Fibroblast of lung (primary cell): ENCODE data around the gene UBE2M. TPM values are rescaled to one million over a fixed set of nuclear protein-coding genes. Genes with fewer than 3 reads are reported as not detected.
"Not testable (repeated sequence)": the region's sequence is repeated elsewhere in the genome, so short reads cannot be mapped to it uniquely, and the experiment has no call there.

Experiments used
- DNase-seq, 2 donors: peaks; one replicate each; pipeline versions ENCODE4 v3.0.0 to v3.0.0-alpha.2; 2010; ENCODE audit warnings: low read depth in 2 of 2
- H2AFZ ChIP-seq: 2 replicates; pipeline ENCODE4 v1.5.1; 2012; ENCODE audit warnings: low read length, control low read depth, inconsistent platforms
- H3K27ac ChIP-seq: 2 replicates; pipeline ENCODE4 v1.5.1; 2011; ENCODE audit warnings: low read length, control low read depth; ENCODE audit not compliant: insufficient read depth
- H3K27me3 ChIP-seq: 2 replicates; pipeline ENCODE4 v1.5.1; 2011; ENCODE audit warnings: mild to moderate bottlenecking, low read length; ENCODE audit not compliant: control insufficient read depth, insufficient read depth
- H3K36me3 ChIP-seq: 2 replicates; pipeline ENCODE4 v1.5.1; 2011; ENCODE audit warnings: low read length; ENCODE audit not compliant: control insufficient read depth, insufficient read depth
- H3K4me1 ChIP-seq: 2 replicates; pipeline ENCODE4 v1.5.1; 2011; ENCODE audit warnings: low read length; ENCODE audit not compliant: control insufficient read depth, insufficient read depth; ENCODE audit errors: extremely low read depth
- H3K4me2 ChIP-seq: 2 replicates; pipeline ENCODE4 v1.5.1; 2011; ENCODE audit warnings: low read length, control low read depth; ENCODE audit not compliant: insufficient read depth; ENCODE audit errors: extremely low read depth
- H3K4me3 ChIP-seq, 4 experiments: fragments of 200-600 bp in 1 of 4; sonication (generic) in 1 of 4; replicated peaks in 1 of 4; 2 replicates each; pipeline ENCODE4 v1.5.1; 2011 to 2016; ENCODE audit warnings: low read length in 4 of 4, low read depth in 3 of 4, mild to moderate bottlenecking in 3 of 4, control low read depth in 2 of 4, inconsistent platforms in 1 of 4, mixed read lengths in 1 of 4; ENCODE audit not compliant: insufficient read depth in 1 of 4; ENCODE audit errors: control extremely low read depth in 1 of 4
- H3K79me2 ChIP-seq: 2 replicates; pipeline ENCODE4 v1.5.1; 2012; ENCODE audit warnings: mild to moderate bottlenecking, low read length, inconsistent platforms; ENCODE audit not compliant: control insufficient read depth, insufficient read depth
- H3K9ac ChIP-seq: 2 replicates; pipeline ENCODE4 v1.5.1; 2011; ENCODE audit warnings: mild to moderate bottlenecking, low read length, control low read depth; ENCODE audit not compliant: insufficient read depth
- H3K9me3 ChIP-seq: 2 replicates; pipeline ENCODE4 v1.5.1; 2012; ENCODE audit warnings: low read depth, low read length; ENCODE audit not compliant: control insufficient read depth, insufficient read depth
- H4K20me1 ChIP-seq: 2 replicates; pipeline ENCODE4 v1.5.1; 2011; ENCODE audit warnings: low read length; ENCODE audit not compliant: control insufficient read depth, insufficient read depth; ENCODE audit errors: extremely low read depth
- EZH2 ChIP-seq: IDR thresholded peaks from 2 replicates; pipeline ENCODE4 v1.5.1; 2012; ENCODE audit warnings: low read length, control low read depth, mild to moderate bottlenecking; ENCODE audit errors: missing control alignments
- polyA plus RNA-seq, 2 donors: library from polyadenylated mRNA; depleted of rRNA in 1 of 2; stranded (reverse) in 1 of 2; unstranded in 1 of 2; fragments of >200 nt; gene quantifications; 2 replicates each; pipeline ENCODE4 v1.2.1, GENCODE V29; 2011 to 2012; ENCODE audit warnings: missing spikeins in 1 of 2
- total RNA-seq: library from RNA; depleted of rRNA; stranded (reverse); fragments of >200 nt; gene quantifications from 2 replicates; pipeline ENCODE4 v1.2.1, GENCODE V29; 2014
- TF ChIP-seq, protein P1 (sequence below), 2 donors: IDR thresholded peaks in 1 of 2; conservative IDR thresholded peaks in 1 of 2; 1 replicate in 1 of 2; 2 replicates in 1 of 2; pipeline ENCODE4 v1.5.1; 2011 to 2012; ENCODE audit warnings: low read length in 2 of 2, control low read depth in 1 of 2, inconsistent platforms in 1 of 2, low read depth in 1 of 2, mild to moderate bottlenecking in 1 of 2

UBE2M gene
- total and polyA plus RNA-seq, 2 donors (not counting 1 experiment from before 2014, with no cell fraction given) = 73.6 to 73.7 TPM

DNA sequence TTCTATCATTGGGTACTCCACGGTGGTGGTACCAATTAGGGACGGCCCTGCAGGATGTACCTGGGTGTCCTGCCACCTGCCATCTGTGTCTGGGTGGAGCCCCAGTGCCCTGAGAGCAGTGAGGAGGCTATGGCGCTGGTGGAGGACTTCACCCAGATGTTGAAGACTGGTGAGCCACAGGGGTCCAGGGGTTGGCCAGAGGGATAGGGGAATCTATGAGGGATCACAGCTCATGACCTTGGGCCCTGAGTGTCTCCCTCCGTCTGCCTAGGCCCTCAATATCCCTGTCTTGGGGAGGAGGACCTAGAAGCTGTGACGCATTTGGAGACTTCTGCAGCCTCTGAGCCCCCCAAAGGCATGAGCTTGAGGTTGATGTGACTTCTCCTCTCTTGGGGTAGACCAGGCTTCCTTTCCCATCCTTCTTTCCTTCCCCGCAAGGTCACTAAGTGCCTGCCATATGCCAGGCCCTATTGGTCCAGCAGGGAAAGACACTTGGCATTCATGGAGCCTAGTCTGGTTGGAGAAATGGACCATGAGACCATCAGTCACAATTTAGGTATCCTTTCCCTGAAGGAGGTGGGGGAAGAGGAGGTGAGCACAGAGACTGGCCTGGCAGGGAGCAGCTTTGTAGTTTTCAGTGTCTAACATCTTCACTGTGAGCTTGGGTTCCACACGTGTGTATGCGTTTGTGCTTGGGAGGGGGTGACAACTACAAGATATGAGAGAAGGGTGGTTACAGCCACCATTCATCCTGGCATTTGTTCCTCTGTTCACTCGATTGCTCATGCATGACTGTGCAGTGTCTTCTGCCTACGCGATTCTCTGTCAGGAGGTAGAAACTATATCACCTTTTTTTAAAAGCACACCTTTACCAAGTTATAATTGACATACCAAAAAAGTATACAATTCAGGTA, 19.9 kb upstream of the UBE2M start:
- no peaks in the 10 kb centered on the region for H3K27me3 ChIP-seq
- peaks cover 12% of the 10 kb centered on the region for H3K4me1 ChIP-seq
- no peak overlapping the region for H3K27ac ChIP-seq
- H3K4me3 ChIP-seq = no peak overlapping the region
- DNase-seq = no peak
- H3K36me3 ChIP-seq = peaks cover 11% of the 10 kb centered on the region
- no peak overlapping the region for H2AFZ ChIP-seq
- no peaks in the 10 kb centered on the region for H4K20me1 ChIP-seq
- no peak overlapping the region for H3K9ac ChIP-seq
- TF ChIP-seq EZH2 = no peak
- TF ChIP-seq, protein P1, sequence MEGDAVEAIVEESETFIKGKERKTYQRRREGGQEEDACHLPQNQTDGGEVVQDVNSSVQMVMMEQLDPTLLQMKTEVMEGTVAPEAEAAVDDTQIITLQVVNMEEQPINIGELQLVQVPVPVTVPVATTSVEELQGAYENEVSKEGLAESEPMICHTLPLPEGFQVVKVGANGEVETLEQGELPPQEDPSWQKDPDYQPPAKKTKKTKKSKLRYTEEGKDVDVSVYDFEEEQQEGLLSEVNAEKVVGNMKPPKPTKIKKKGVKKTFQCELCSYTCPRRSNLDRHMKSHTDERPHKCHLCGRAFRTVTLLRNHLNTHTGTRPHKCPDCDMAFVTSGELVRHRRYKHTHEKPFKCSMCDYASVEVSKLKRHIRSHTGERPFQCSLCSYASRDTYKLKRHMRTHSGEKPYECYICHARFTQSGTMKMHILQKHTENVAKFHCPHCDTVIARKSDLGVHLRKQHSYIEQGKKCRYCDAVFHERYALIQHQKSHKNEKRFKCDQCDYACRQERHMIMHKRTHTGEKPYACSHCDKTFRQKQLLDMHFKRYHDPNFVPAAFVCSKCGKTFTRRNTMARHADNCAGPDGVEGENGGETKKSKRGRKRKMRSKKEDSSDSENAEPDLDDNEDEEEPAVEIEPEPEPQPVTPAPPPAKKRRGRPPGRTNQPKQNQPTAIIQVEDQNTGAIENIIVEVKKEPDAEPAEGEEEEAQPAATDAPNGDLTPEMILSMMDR (conservative IDR thresholded peaks at IDR 0.05 in 1 of 2, IDR thresholded peaks at IDR 0.05 in 1 of 2; ENCODE audit: low read depth in 1 of 2, low read length in 2 of 2) = no peak
- peaks cover 13% of the 10 kb centered on the region for H3K79me2 ChIP-seq
- no peak overlapping the region for H3K4me2 ChIP-seq
- H3K9me3 ChIP-seq = no peaks in the 10 kb centered on the region

DNA sequence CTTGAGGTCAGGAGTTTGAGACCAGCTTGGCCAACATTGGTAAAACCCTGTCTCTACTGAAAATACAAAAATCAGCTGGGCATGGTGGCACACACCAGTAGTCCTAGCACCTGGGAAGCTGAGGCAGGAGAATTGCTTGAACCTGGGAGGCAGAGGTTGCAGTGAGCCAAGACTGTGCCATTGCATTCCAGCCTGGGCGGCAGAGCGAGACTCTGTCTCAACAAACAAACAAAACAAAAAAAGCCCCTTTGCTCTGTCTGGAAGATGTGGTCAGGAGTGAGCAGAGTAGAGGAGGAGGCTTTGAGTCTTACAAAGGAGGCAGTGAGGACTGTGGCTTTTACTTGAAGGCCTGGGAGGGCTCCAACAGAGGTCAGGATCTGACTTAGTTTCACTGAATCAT, 19.2 kb upstream of the UBE2M start:
- H3K27ac ChIP-seq, H3K9me3 ChIP-seq, H3K9ac ChIP-seq, H3K27me3 ChIP-seq, DNase-seq, H3K4me2 ChIP-seq, H2AFZ ChIP-seq, H3K4me3 ChIP-seq, H4K20me1 ChIP-seq, H3K36me3 ChIP-seq: not testable (repeated sequence)
- peaks cover 12% of the 10 kb centered on the region for H3K4me1 ChIP-seq
- H3K79me2 ChIP-seq = peaks cover 13% of the 10 kb centered on the region

DNA sequence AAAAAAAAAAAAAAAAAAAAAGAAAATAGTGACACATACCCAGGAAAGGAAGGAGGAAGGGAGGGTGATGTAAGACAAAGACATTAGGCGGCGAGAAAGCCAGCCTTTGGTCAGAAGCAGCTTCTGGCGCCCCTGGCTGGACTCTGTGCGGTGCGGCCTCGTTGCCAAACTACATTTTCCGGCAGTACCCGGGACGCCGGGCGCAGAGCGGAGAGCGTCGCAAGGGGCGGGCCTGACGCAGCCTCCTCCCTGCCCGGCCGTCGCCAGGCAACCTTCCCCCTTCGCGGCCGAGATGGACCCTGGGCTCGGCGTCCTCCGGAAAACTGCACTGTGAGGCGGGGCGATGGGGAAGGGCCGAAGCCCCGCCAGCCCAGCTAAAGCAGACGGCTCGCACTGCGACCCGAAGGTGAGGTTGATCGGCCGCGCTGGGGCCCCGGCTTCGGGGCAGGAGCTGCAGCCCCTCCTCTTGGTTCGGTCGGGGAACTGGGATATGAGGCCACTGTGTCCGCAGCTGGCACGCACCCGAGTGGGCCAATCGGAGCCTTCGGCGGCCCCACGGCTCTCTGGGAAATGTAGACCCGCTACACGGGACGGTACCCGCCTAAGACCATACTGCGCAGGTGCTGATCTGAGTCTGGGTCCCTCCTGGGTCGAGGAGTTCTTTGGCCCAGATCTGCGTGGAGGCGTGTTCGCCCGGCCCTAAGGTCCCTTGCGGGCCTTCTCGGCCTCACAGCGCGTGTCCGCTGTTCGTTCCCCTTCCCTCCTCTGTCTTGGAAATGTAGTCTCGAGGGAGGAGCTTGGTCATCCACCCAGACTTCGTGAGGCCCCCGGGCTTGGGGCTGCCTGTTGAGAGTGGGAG, 17.0 kb upstream of the UBE2M start:
- H3K36me3 ChIP-seq = peaks cover 6% of the 10 kb centered on the region
- H2AFZ ChIP-seq = peak overlapping the region; percentile 9
- no peaks in the 10 kb centered on the region for H4K20me1 ChIP-seq
- H3K79me2 ChIP-seq = peaks cover 17% of the 10 kb centered on the region
- H3K9me3 ChIP-seq = no peaks in the 10 kb centered on the region
- TF ChIP-seq EZH2 = no peak
- TF ChIP-seq, protein P1 (conservative IDR thresholded peaks at IDR 0.05 in 1 of 2, IDR thresholded peaks at IDR 0.05 in 1 of 2; ENCODE audit: low read depth in 1 of 2, low read length in 2 of 2) = no peak
- H3K4me3 ChIP-seq = peak overlapping the region; percentile 52 to 86 (median 64)
- peaks cover 11% of the 10 kb centered on the region for H3K4me1 ChIP-seq
- peak overlapping the region; percentile 98 for H3K4me2 ChIP-seq
- H3K9ac ChIP-seq = peak overlapping the region; percentile 97
- peak; percentile 89 to 91 for DNase-seq
- no peaks in the 10 kb centered on the region for H3K27me3 ChIP-seq
- peak overlapping the region; percentile 95 for H3K27ac ChIP-seq
